Tibial artery (tissue), 4 donors: ENCODE data around the gene PTBP3.

Source experiments
- DNase-seq, 2 donors: peaks; one replicate each; pipeline ENCODE4 v3.0.0-alpha.2; 2019
- H3K27ac ChIP-seq, 2 donors: fragments of 200-600 bp; sonication (generic) in 1 of 2; 1 replicate in 1 of 2; 2 replicates in 1 of 2; pipeline ENCODE4 v1.5.1; 2018 to 2019; ENCODE audit warnings: mild to moderate bottlenecking in 1 of 2
- H3K27me3 ChIP-seq, 2 donors: fragments of 200-600 bp; sonication (generic) in 1 of 2; one replicate each; pipeline versions ENCODE4 v1.5.1 to v1.6.0; 2016 to 2019
- H3K36me3 ChIP-seq, 3 donors: fragments of 200-600 bp; sonication (generic) in 2 of 3; one replicate each; pipeline ENCODE4 v1.5.1; 2016 to 2019; ENCODE audit warnings: mild to moderate bottlenecking in 2 of 3
- H3K4me1 ChIP-seq, 4 donors: fragments of 200-600 bp; sonication (generic) in 2 of 4; 1 replicate in 3 of 4; 2 replicates in 1 of 4; pipeline ENCODE4 v1.5.1; 2016 to 2019
- H3K4me3 ChIP-seq, 2 donors: fragments of 200-600 bp; sonication (generic) in 1 of 2; 1 replicate in 1 of 2; 2 replicates in 1 of 2; pipeline ENCODE4 v1.5.1; 2018 to 2019; ENCODE audit warnings: mild to moderate bottlenecking in 2 of 2
- H3K9me3 ChIP-seq, 3 donors: fragments of 200-600 bp; sonication (generic) in 1 of 3; one replicate each; pipeline ENCODE4 v1.5.1; 2016 to 2019
- CTCF ChIP-seq, 2 experiments: fragments of 200-600 bp in 1 of 2; fragments of 450-650 bp in 1 of 2; IDR thresholded peaks; one replicate each; pipeline ENCODE4 v1.5.1; 2017 to 2019; ENCODE audit warnings: antibody characterized with exemption in 2 of 2, mild to moderate bottlenecking in 1 of 2, moderate library complexity in 1 of 2
- intact Hi-C: fragments of 100-400 bp; cut with DNase I; formaldehyde crosslinking; loops from one replicate; pipeline ENCODE4 v1.15.0; 2023; ENCODE audit warnings: low total_unique reads

Gene PTBP3

GRCh38 chr9:112341730-112342129 lies 8.3 kb upstream of the PTBP3 start:
- Histone ChIP-seq H3K36me3 (no peaks in the 10 kb centered on the region), H3K4me3 (no peak overlapping the region), H3K27ac (no peak overlapping the region), H3K9me3 (no peaks in the 10 kb centered on the region), H3K27me3 (no peaks in the 10 kb centered on the region), H3K4me1 (peaks cover 0 to 11% (median 3%) of the 10 kb centered on the region in 4 donors)
- DNase-seq = no peak
- intact Hi-C loops = no loop called here
- no peak for TF ChIP-seq CTCF (IDR thresholded peaks at IDR 0.05)

GRCh38 chr9:112339886-112340285 lies 6.5 kb upstream of the PTBP3 start:
- DNase-seq = no peak
- Histone ChIP-seq H3K4me3 (no peak overlapping the region), H3K36me3 (no peaks in the 10 kb centered on the region), H3K27me3 (no peaks in the 10 kb centered on the region), H3K9me3 (no peaks in the 10 kb centered on the region), H3K4me1 (peaks cover 0 to 11% (median 3%) of the 10 kb centered on the region in 4 donors), H3K27ac (no peak overlapping the region)
- intact Hi-C loops = loop anchor here (10.0 kb wide), 1 partner anchor 165 kb away; the partner anchor contains the start of gene SUSD1
- TF ChIP-seq CTCF (IDR thresholded peaks at IDR 0.05) = no peak

DNA sequence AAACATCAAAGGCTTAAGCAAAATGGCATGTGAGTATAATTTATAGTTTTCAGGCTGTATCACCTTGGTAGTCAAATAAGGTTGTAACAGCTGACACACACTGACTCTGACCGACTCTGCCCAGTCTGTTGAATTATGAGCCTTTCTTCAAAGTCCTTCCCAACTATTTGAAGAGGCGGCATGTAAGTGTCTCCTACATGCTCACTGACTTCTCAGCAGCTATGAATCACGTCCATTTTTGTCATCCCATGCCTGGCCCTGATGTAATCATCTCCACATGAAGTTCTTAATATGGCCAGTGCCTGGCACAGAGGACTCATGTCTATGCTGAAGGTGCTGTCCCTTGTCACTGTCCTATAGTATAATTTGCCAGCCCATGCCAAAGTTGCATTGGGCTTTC lies 5.1 kb upstream of the PTBP3 start:
- Histone ChIP-seq H3K4me1 (peaks cover 0 to 18% (median 5%) of the 10 kb centered on the region in 4 donors), H3K4me3 (no peak overlapping the region), H3K27me3 (no peaks in the 10 kb centered on the region), H3K27ac (no peak overlapping the region), H3K9me3 (no peaks in the 10 kb centered on the region), H3K36me3 (no peaks in the 10 kb centered on the region)
- DNase-seq = no peak
- intact Hi-C loops = loop anchor here (10.0 kb wide), 1 partner anchor 164 kb away; the partner anchor contains the start of gene SUSD1
- TF ChIP-seq CTCF (IDR thresholded peaks at IDR 0.05) = no peak

GRCh38 chr9:112337547-112337946 lies 4.1 kb upstream of the PTBP3 start:
- Histone ChIP-seq H3K4me1 (peaks cover 0 to 17% (median 5%) of the 10 kb centered on the region in 4 donors), H3K36me3 (no peaks in the 10 kb centered on the region), H3K9me3 (no peaks in the 10 kb centered on the region), H3K27ac (no peak overlapping the region), H3K27me3 (no peaks in the 10 kb centered on the region), H3K4me3 (no peak overlapping the region)
- intact Hi-C loops = loop anchor here (10.0 kb wide), 1 partner anchor 163 kb away; the partner anchor contains the start of gene SUSD1
- no peak for TF ChIP-seq CTCF (IDR thresholded peaks at IDR 0.05)
- no peak for DNase-seq

DNA sequence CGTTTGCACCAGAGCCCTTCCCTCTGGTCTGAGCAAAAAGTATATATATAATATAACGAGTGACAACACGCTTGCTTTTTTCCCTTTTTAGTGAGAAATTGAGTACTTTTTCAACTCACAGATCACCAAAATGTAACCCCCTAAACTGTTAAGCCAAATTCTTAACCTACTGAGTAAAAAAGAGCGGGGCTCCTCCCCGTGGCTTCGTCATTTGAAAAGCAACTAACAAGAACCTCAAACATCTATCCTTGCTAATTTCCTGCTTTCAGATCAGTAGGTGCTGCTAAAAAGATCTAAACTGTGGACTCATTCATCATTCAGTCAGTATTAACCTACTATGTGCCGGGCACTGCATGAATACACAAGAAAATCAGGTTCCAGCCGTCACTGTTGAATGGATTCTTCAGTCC lies 1.0 kb upstream of the PTBP3 start:
- Histone ChIP-seq H3K4me1 (peaks cover 0 to 32% (median 7%) of the 10 kb centered on the region in 4 donors), H3K27me3 (no peaks in the 10 kb centered on the region), H3K36me3 (no peaks in the 10 kb centered on the region), H3K27ac (peak overlapping the region; percentile 85 to 100), H3K9me3 (no peaks in the 10 kb centered on the region), H3K4me3 (peak overlapping the region; percentile 93 to 99)
- TF ChIP-seq CTCF (IDR thresholded peaks at IDR 0.05) = no peak
- intact Hi-C loops = loop anchor here (5.0 to 10.0 kb wide), 2 partner anchors 160 to 437 kb away; partner anchors contain the start of genes SUSD1 and UGCG
- DNase-seq = no peak
